LoVo (cell line): Measurements from ENCODE around the gene PKDREJ.
A peak's percentile ranks its signal among the peaks of the same experiment; 100 is the strongest.

ENCODE experiments used
- DNase-seq: peaks from one replicate; pipeline ENCODE4 v3.0.0-alpha.2; 2016; ENCODE audit warnings: low spot score

PKDREJ gene

GRCh38 chr22:46264520-46264919 is 1.4 kb upstream of the PKDREJ start:
- peak; percentile 50 for DNase-seq

GRCh38 chr22:46262449-46263215 is 511 bp downstream of the PKDREJ start:
- no peak for DNase-seq

GRCh38 chr22:46260038-46260437 is 3.1 kb downstream of the PKDREJ start:
- no peak for DNase-seq

GRCh38 chr22:46259374-46259773 is 3.8 kb downstream of the PKDREJ start:
- no peak for DNase-seq

- no peak for DNase-seq
Measured at GRCh38 chr22:46256358-46256958, 6.7 kb downstream of the PKDREJ start.

- DNase-seq, result no peak
Measured at GRCh38 chr22:46251816-46252380, 11.2 kb downstream of the PKDREJ start.

GRCh38 chr22:46251266-46251665 is 11.9 kb downstream of the PKDREJ start:
- DNase-seq, result no peak

GRCh38 chr22:46250783-46251125 is 12.4 kb downstream of the PKDREJ start:
- DNase-seq, result no peak

- peak; percentile 93 for DNase-seq
Measured at GRCh38 chr22:46250035-46250782, 12.9 kb downstream of the PKDREJ start, which contains the start of gene CDPF1. Gene CDPF1 (minus strand): TSS chr22:46250293. CDS start chr22:46248284, 2,009 bp downstream.

GRCh38 chr22:46247443-46247975 is 15.6 kb downstream of the PKDREJ start:
- no peak for DNase-seq

GRCh38 chr22:46246178-46246577 is 17.0 kb downstream of the PKDREJ start:
- no peak for DNase-seq

- no peak for DNase-seq
Measured at GRCh38 chr22:46245511-46245910, 17.6 kb downstream of the PKDREJ start.

- no peak for DNase-seq
Measured at GRCh38 chr22:46244771-46245170, 18.4 kb downstream of the PKDREJ start.

GRCh38 chr22:46242076-46242475 is 21.1 kb downstream of the PKDREJ start:
- no peak for DNase-seq

GRCh38 chr22:46241396-46242007 is 21.6 kb downstream of the PKDREJ start:
- DNase-seq, result no peak

GRCh38 chr22:46240907-46241306 is 22.2 kb downstream of the PKDREJ start:
- no peak for DNase-seq

GRCh38 chr22:46240506-46240905 is 22.6 kb downstream of the PKDREJ start:
- DNase-seq, result no peak

GRCh38 chr22:46240073-46240472 is 23.1 kb downstream of the PKDREJ start:
- no peak for DNase-seq

GRCh38 chr22:46239261-46240048 is 23.7 kb downstream of the PKDREJ start:
- DNase-seq, result no peak

GRCh38 chr22:46238541-46238940 is 24.6 kb downstream of the PKDREJ start:
- DNase-seq, result no peak

- no peak for DNase-seq
Measured at GRCh38 chr22:46237453-46238124, 25.6 kb downstream of the PKDREJ start.
